ENCODE results near the gene TEX10. TPM values are rescaled to one million over a fixed set of nuclear protein-coding genes. Genes with fewer than 3 reads are reported as not detected.

TEX10 gene
- total and polyA plus RNA-seq, 2 donors (not counting 3 experiments of a cell fraction or from before 2014, with no cell fraction given): 13.6 to 21.2 TPM

DNA sequence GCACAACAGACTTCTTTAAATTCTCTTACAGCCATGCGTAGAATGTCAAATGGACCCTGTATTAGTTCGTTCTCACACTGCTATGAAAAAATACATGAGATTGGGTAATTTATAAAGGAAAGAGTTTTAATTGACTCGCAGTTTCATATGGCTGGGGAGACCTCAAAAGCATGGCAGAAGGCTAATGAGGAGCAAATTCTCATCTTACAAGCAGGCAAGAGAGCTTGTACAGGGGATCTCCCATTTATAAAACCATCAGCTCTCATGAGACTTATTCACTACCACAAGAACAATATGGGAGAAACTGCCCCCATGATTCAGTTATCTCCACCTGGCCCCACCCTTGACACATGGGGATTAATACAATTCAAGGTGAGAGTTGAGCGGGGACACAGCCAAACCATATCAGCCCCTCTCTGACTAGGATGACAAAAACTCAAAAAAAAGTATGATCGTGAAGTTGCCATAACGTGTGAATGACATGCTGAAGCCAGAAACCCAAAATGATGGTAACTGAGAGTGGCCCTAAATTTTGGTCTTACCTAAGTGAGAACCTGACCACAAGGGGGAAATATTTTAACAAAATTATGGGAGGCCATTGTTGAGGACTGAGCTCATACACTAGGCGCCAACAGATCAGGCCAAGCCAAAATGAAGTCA is 17.5 kb upstream of the TEX10 start:
- Histone ChIP-seq H3K9me3 (replicated peaks; ENCODE audit: control insufficient read depth, insufficient read depth, low read length) (no peaks in the 10 kb centered on the region), H3K4me1 (ENCODE audit: control insufficient read depth, extremely low read depth, insufficient read depth, low read length) (no peaks in the 10 kb centered on the region), H3K79me2 (ENCODE audit: control insufficient read depth, insufficient read depth, low read length) (no peaks in the 10 kb centered on the region), H4K20me1 (replicated peaks; ENCODE audit: control insufficient read depth, extremely low read depth, insufficient read depth, low read length) (no peaks in the 10 kb centered on the region), H3K27ac (ENCODE audit: insufficient read depth, low read depth, low read length) (no peak overlapping the region), H2AFZ (ENCODE audit: low read depth, low read length) (no peak overlapping the region), H3K9me1 (replicated peaks; ENCODE audit: control insufficient read depth, extremely low read depth, insufficient read depth, low read length) (no peaks in the 10 kb centered on the region), H3K4me2 (ENCODE audit: insufficient read depth, low read length) (no peak overlapping the region), H3K27me3 (ENCODE audit: control insufficient read depth in 2 of 2, insufficient read depth in 2 of 2, low read length in 2 of 2) (no peaks in the 10 kb centered on the region), H3K4me3 (replicated peaks in 1 of 3; ENCODE audit: insufficient read depth in 1 of 3, low read depth in 1 of 3, low read length in 3 of 3) (no peak overlapping the region), H3K9ac (replicated peaks; ENCODE audit: extremely low read depth, insufficient read depth, low read length) (no peak overlapping the region), H3K36me3 (ENCODE audit: control insufficient read depth in 2 of 2, extremely low read depth in 1 of 2, insufficient read depth in 2 of 2, low read length in 2 of 2) (no peaks in the 10 kb centered on the region)
- BruUV-seq (replicated peaks): no TSS peak
- TF ChIP-seq FOS (IDR thresholded peaks at IDR 0.05; ENCODE audit: borderline replicate concordance, insufficient read depth, low read length): no peak
- TF ChIP-seq, protein P1, sequence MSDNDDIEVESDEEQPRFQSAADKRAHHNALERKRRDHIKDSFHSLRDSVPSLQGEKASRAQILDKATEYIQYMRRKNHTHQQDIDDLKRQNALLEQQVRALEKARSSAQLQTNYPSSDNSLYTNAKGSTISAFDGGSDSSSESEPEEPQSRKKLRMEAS (IDR thresholded peaks at IDR 0.05; ENCODE audit: insufficient read depth, insufficient read length): no peak
- no peak for TF ChIP-seq EZH2 (IDR thresholded peaks at IDR 0.05; ENCODE audit: borderline replicate concordance, low read depth, low read length, severe bottlenecking)
- no peak for TF ChIP-seq JUN (IDR thresholded peaks at IDR 0.05; ENCODE audit: borderline replicate concordance, insufficient read depth, insufficient read length, low read depth)
- no peak for TF ChIP-seq GATA2 (IDR thresholded peaks at IDR 0.05; ENCODE audit: insufficient read depth, insufficient read length, low read depth, low read length)
- TF ChIP-seq POLR2A (IDR thresholded peaks at IDR 0.05; ENCODE audit: low read depth, low read length): no peak
- TF ChIP-seq MYC (IDR thresholded peaks at IDR 0.05; ENCODE audit: low read depth, low read length): no peak
- TF ChIP-seq POLR2AphosphoS5 (IDR thresholded peaks at IDR 0.05; ENCODE audit: insufficient read depth, low read depth, low read length): no peak
- TF ChIP-seq, protein P2, sequence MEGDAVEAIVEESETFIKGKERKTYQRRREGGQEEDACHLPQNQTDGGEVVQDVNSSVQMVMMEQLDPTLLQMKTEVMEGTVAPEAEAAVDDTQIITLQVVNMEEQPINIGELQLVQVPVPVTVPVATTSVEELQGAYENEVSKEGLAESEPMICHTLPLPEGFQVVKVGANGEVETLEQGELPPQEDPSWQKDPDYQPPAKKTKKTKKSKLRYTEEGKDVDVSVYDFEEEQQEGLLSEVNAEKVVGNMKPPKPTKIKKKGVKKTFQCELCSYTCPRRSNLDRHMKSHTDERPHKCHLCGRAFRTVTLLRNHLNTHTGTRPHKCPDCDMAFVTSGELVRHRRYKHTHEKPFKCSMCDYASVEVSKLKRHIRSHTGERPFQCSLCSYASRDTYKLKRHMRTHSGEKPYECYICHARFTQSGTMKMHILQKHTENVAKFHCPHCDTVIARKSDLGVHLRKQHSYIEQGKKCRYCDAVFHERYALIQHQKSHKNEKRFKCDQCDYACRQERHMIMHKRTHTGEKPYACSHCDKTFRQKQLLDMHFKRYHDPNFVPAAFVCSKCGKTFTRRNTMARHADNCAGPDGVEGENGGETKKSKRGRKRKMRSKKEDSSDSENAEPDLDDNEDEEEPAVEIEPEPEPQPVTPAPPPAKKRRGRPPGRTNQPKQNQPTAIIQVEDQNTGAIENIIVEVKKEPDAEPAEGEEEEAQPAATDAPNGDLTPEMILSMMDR (IDR thresholded peaks at IDR 0.05; ENCODE audit: extremely low read depth in 1 of 2, insufficient read depth in 1 of 2, low read depth in 1 of 2, low read length in 2 of 2): no peak
- FAIRE-seq: no peak
- intact Hi-C loops (cut with micrococcal nuclease) (no loop called here), dilution Hi-C loops (cut with MboI; ENCODE audit: extremely low pct_ligation_motif_present, low sequenced_read_pairs) (no loop called here)
- no peak for DNase-seq (ENCODE audit: low read depth, low spot score)
- POLR2A ChIA-PET: no interaction called here
- CTCF ChIA-PET: interaction anchor here (0.8 kb wide), 1 partner anchor 46 kb away, joined by 3 read pairs; no protein-coding TSS in a partner anchor
